Fibroblast of peridontal ligament (primary cell): ENCODE data around the gene TAS2R60.
"Not testable (repeated sequence)": the region's sequence is repeated elsewhere in the genome, so short reads cannot be mapped to it uniquely, and the experiment has no call there.

ENCODE experiments used
- DNase-seq: peaks from one replicate; pipeline ENCODE4 v3.0.0-alpha.2; 2010; ENCODE audit errors: extremely low read depth

TAS2R60 gene, protein sequence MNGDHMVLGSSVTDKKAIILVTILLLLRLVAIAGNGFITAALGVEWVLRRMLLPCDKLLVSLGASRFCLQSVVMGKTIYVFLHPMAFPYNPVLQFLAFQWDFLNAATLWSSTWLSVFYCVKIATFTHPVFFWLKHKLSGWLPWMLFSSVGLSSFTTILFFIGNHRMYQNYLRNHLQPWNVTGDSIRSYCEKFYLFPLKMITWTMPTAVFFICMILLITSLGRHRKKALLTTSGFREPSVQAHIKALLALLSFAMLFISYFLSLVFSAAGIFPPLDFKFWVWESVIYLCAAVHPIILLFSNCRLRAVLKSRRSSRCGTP

GRCh38 chr7:143443153-143443552, at the start of gene TAS2R60:
TSS of gene TAS2R60 (plus strand) at chr7:143443453. CDS start at chr7:143443453, 0 bp downstream.
- DNase-seq = no peak

DNA sequence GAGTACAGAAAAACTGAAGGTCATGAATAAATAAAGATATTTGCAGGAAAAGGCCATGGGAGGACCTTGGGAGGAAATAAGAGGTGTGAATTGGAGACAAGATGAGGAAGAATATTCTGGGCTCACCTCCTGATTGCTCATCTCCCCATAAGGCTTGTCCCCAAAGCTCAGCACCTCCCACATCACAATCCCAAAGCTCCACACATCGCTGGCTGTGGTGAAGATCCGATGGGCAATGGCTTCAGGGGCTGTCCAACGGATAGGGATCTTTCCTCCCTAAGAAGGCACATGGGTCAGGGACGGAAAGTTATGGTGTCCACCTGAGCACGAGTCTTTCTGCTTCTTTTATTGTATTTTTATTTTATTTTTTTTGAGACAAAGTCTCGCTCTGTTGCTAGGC, 49.2 kb upstream of the TAS2R60 start:
- DNase-seq = no peak

DNA sequence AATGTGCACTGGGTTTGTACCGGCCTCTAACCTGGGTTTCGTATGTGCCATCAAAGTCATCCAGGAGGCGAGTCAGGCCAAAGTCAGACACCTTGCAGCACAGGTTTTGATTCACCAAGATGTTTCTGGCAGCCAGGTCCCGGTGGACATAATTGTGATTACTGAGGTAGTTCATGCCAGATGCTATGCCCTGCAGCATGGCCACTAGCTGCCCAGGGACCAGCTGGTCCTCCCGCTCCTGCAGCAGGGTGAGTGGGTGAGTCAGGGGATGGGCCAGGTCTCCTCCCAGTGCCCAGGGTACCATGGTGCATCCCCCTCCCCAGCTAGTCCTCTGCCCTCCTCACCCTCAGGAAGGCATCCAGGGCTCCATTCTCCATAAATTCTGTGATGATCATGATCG, 48.5 kb upstream of the TAS2R60 start:
- DNase-seq = no peak

DNA sequence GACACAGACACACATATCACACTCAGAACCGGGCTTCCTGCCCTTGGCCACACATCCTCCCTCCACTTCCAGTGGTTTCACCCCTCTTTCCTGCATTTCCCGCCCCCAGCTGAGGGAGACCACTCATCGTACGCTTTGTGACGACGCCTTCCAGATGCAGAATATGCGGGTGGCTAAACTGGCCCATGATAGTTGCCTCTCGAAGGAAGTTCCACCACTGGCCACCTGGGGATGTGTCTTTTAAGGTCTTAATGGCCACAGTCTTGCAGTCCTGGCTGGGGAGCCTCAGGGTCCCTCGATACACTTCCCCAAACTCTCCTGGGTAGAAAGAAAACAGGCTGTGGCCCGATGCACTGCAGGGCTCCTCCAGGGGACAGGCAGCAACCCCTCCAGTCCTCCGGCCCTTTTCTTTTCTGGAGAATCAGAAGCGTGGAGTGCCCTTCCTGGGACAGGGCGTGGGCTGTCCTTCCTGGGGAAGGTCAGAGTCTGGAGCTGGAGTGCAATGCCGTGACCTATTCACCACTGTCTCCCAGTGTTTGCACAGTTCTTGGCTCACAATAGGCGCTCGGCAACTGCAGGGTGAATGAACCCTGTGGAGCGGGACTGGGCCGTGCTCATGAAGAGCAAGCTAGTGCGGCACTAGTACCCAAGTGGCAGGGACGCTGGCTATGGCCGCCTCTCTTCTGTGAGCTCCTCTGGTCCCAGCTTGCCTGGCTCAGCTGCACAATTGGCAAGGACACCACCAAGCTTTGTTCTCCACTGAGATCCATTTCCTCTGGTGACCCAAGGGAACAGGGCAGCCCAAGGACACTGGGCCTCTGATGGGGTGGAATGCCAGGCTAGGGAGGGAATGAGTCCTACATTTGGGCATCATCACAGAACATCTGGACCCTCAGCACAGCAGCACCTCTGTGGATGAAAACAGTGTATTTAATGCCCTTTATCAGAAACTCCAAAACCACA, 47.8 kb upstream of the TAS2R60 start:
- DNase-seq = no peak

- DNase-seq = no peak
Observed at GRCh38 chr7:143396182-143396581, 47.1 kb upstream of the TAS2R60 start.

DNA sequence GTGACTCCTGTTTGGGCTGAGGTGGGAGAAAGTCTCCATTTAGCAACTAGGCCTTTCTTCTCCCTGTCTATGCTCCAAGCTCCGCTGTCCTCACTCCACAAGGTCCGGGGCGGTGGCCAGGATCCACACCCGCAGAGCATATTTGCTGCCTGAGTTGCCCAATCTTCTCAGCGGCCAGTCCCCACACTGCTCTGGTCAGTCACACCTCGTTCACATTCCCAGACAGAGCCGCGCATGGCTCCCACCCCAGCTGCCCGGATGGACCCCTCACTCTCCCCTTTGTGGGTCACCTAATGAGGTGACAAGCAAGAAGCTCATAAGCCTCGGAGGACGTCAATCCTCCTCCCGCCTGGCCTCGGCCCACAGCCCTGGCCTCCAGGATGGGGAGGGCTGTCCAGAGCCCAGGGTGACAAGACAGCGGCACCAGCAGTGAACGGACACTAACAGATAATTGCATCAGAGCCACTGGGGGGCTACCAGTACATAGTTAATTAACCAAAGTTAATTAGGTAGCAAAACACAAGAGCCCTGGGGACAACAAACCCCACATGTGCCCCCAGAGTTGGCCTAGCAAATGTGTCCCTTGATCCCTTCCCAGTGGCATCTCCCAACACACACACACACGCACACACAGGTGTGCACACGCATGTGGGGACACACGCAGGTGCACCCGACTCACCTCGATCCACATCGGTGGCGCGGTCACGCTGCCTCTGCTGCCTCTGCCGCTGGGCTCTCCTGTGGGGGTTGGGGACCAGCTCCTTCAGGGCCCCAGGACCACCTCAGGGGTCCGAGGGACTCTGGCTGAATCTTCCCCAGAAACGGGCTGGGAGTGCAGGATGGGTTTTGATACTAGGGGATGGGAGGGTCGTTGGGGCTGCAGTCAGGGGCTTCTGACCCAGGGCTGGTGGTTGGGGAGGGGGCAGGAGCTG, 46.4 kb upstream of the TAS2R60 start:
- DNase-seq = no peak

- no peak for DNase-seq
Observed at GRCh38 chr7:143397710-143398530, 45.3 kb upstream of the TAS2R60 start.

DNA sequence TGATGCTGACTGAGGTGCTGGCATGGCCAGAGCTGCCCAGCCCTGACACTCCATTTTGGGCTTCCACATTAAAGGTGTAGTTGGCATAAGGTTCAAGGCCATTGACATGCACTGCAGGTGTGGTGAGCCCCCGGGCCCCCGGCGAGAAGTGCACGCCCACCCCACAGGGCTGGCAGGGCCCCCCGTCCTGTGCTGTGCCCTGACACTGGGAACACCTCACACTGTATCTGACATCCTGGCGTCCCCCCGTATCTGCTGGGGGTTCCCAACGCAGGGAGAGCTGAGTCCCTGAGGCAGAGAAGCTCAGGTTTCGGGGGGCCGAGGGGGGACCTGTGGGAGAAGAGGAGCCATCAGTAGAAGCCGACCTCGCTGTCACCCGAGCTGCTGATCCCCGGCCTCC, 44.6 kb upstream of the TAS2R60 start:
- no peak for DNase-seq

- no peak for DNase-seq
Observed at GRCh38 chr7:143399151-143399550, 44.1 kb upstream of the TAS2R60 start.

GRCh38 chr7:143399642-143400041, 43.6 kb upstream of the TAS2R60 start:
- DNase-seq = no peak

- DNase-seq = no peak
Observed at GRCh38 chr7:143401265-143401664, 42.0 kb upstream of the TAS2R60 start.

- not testable (repeated sequence) for DNase-seq
Observed at GRCh38 chr7:143402233-143402632, 41.0 kb upstream of the TAS2R60 start.

DNA sequence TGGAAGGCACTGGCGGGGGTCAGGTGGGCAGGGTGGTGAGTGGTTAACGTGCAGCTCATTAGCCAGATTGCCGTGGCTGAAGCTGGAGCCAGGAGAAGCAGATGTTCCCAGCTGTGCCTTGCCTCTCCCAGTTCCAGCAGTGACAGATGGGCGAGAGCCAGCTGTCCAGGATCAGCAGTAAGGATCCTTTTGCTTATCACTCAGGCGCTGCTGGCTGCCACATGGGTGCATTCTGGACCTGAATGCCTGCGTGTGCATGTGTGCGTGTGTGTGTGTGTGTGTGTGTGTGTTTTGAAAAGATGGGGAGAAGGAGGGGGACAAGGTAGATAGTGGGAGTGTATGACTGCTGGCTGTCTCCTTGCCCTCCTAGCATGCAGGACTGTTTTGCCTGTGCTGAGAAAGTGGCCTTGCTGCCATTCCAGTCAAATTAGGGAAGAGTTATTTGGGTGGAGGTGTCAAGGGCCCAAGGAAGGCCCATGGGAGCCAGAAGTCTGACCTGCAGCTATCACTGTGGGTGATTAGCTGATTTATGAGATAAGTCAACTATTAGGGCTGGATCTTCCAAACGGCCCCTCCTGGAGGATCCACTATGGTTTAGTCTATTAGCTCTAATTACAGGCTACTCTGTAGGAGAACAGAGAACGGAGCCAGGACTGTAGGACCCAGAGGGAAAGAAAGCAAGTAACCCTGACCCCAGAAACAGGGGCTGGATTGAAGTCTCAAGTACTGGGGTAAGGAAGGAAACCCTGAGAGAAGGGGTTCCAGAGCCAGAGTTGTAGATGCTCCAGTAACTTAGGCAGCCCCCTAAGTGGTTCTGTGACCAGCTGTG, 37.9 kb upstream of the TAS2R60 start:
- no peak for DNase-seq

DNA sequence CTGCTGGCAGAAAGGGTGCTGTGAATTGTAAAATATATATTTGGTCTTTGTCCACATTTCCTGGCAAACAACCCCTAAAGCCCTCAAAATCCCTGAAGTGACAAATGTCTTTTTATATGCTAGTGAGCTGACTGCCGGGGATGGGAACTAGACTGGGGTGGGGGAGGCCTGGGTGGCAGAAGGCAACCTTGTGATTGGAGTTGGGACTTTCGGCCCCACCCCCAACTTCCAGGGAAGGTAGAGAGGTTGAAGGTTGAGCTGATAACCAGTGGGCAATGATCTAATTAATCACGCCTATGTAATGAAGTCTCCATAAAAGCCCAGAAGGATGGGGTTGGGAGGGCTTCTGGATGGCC, 37.3 kb upstream of the TAS2R60 start:
- no peak for DNase-seq

GRCh38 chr7:143407287-143408251, 35.7 kb upstream of the TAS2R60 start:
- no peak for DNase-seq

DNA sequence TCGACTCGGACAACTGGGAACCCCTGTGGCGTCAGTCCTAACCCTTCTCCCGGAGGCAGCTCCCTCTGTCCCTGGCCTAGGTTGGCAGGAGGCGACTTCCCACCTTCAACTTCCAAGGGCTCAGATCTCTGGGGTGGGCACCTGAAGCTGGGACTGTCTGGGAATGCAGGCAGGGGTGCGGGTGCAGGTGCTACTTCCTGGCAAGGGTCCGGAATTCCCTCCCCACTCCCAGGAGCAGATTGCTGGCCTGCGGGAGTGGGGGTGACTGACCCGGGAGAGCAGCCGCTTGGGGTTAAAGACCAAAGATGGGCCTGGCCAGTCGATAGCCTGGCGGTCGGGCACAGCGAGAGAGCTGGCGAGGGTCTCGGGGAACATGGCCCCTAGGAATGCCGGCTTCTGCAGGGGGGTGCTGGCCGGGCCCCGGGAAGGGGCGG, 35.0 kb upstream of the TAS2R60 start:
- no peak for DNase-seq

DNA sequence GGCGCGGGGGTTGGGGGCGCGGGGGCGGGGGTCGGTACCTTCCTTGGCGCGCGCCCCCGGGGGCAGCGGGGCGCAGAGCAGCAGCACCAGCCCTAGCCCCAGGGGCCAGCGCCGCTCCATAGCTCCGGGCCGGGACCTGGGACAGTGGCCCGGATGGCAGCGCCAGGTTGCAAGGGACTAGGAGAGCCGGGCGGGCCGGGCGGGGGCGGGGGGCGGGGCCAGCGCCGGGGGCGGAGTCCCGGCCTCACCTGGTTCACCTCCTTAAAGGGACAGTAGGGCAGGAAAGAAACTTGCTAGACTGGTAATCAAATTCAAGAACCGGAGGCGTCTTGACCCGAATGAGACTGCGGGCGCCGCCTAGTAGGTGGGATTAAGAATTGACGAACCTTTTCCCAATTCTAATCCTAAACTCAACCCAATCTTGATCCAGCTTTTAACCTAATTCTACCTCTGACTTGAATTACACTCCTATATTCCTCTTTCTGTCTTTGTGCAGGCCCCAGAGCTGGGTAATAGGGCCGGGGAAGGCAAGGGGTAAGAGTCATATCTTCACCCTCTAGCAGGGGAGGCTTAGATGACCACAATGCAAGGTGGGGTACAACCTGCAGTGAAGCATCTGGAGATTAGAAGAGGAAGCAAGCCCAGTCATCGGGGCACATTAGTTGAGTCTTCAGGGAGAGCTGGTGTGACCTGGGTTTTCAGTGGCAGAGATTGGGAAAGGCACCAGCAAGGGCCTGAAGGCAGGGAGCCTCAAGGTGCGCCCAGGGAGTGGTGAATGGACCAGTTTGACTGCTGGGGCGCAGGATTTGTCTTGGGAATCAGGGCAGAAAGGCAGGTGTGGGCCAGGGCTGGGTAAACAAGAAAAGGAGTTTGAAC, 34.3 kb upstream of the TAS2R60 start, which contains the start of gene EPHA1:
Gene EPHA1, minus strand, starts transcription at position 171 of the 876 bp plus-strand sequence. Its CDS starts 51 bp downstream, at position 120.
- no peak for DNase-seq
